Mucosa of descending colon (tissue), 3 donors: ENCODE results near the gene MELTF. TPM values are rescaled to one million over a fixed set of nuclear protein-coding genes. Genes with fewer than 3 reads are reported as not detected.

Source experiments
- ATAC-seq: fragments of 200-7000 bp; cut with Tn5 transposase; one replicate; pipeline ENCODE4 v1.9.1; 2020; ENCODE audit warnings: mild to moderate bottlenecking, moderate library complexity
- DNase-seq, 3 donors: peaks; one replicate each; pipeline ENCODE4 v3.0.0-alpha.2; 2020
- H3K36me3 ChIP-seq: fragments of 200-600 bp; one replicate; pipeline ENCODE4 v1.8.0; 2021; ENCODE audit warnings: low read depth, mild to moderate bottlenecking
- H3K4me1 ChIP-seq: fragments of 200-600 bp; one replicate; pipeline ENCODE4 v1.8.0; 2021; ENCODE audit warnings: low read depth, mild to moderate bottlenecking
- H3K4me3 ChIP-seq: fragments of 200-600 bp; one replicate; pipeline ENCODE4 v1.8.0; 2021; ENCODE audit warnings: mild to moderate bottlenecking
- H3K9me3 ChIP-seq: fragments of 200-600 bp; one replicate; pipeline ENCODE4 v1.8.0; 2021; ENCODE audit warnings: mild to moderate bottlenecking
- intact Hi-C, 2 donors: fragments of 100-400 bp; cut with DNase I in 1 of 2; cut with micrococcal nuclease in 1 of 2; formaldehyde crosslinking; loops; one replicate each; pipeline versions ENCODE4 v1.11.0 to v1.11.1; 2022; cut with DNase I, micrococcal nuclease
- total RNA-seq, 3 donors: library from RNA; stranded (reverse); fragmentation: NEBNext Ultra II Directional in 2 of 3; extraction: Animal tissue kit (Norgen Biotek cat#: 25700) in 2 of 3; gene quantifications; one replicate each; pipeline versions ENCODE4 v1.2.1 to v1.2.4, GENCODE V29; 2021 to 2023
- TF ChIP-seq, protein P1 (sequence below): fragments of 200-600 bp; IDR thresholded peaks from one replicate; pipeline ENCODE4 v1.8.0; 2022; ENCODE audit warnings: antibody characterized with exemption, mild to moderate bottlenecking
- donor health status: DM: no; HTN: no; CAD: no; lungs with moderate emphysema.
- donor health status: DM: no; HTN: no; CAD: no.
- donor health status: DM: no; HTN: yes; CAD: no.

The MELTF gene
- total RNA-seq, 3 donors from 2014 or later = 8.4 to 17.3 (median 10.7) TPM

DNA sequence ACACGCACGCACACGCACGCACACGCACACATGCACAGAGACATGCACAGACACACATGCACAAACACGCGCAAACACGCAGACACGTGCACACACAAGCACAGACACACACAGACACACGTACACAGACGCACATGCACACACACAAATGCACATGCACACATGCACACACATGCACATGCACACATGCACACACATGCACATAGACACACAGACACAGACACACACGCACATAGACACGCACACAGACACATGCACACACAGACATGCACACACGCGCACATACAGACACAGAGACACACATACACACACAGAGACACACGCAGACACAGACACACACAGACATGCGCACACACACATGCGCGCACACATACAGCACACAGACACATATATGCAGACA is 34.6 kb downstream of the MELTF start:
- Histone ChIP-seq H3K4me3 (no peak overlapping the region), H3K4me1 (no peaks in the 10 kb centered on the region), H3K36me3 (no peaks in the 10 kb centered on the region), H3K9me3 (no peaks in the 10 kb centered on the region)
- DNase-seq = no peak
- no peak for ATAC-seq
- intact Hi-C loops = no loop called here
- TF ChIP-seq, protein P1, sequence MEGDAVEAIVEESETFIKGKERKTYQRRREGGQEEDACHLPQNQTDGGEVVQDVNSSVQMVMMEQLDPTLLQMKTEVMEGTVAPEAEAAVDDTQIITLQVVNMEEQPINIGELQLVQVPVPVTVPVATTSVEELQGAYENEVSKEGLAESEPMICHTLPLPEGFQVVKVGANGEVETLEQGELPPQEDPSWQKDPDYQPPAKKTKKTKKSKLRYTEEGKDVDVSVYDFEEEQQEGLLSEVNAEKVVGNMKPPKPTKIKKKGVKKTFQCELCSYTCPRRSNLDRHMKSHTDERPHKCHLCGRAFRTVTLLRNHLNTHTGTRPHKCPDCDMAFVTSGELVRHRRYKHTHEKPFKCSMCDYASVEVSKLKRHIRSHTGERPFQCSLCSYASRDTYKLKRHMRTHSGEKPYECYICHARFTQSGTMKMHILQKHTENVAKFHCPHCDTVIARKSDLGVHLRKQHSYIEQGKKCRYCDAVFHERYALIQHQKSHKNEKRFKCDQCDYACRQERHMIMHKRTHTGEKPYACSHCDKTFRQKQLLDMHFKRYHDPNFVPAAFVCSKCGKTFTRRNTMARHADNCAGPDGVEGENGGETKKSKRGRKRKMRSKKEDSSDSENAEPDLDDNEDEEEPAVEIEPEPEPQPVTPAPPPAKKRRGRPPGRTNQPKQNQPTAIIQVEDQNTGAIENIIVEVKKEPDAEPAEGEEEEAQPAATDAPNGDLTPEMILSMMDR = no peak

DNA sequence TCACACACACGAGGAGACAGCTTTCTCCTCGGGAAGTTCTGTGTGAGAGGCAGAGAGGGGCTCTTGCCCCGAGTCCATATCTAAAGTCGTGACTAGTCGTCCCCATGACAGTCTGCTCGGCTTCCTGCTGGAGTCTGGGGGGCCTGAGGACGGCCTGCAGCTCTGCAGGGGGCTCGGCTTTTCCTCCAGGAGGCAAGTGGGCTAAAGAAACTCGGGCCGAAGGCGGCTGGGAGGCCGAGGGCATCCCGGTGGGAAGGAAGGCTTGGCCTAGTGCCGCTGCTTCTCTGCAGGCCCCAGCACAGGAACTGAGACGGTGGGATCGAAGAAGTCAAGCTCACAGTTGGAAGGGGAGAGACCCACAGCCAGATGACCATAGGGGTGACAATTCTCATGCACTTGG is 35.6 kb downstream of the MELTF start:
- TF ChIP-seq, protein P1 = no peak
- intact Hi-C loops = no loop called here
- ATAC-seq = no peak
- peak in 1 of 3 donors; percentile 8 for DNase-seq
- H3K4me3 ChIP-seq = no peak overlapping the region
- H3K9me3 ChIP-seq = no peaks in the 10 kb centered on the region
- H3K4me1 ChIP-seq = no peaks in the 10 kb centered on the region
- H3K36me3 ChIP-seq = no peaks in the 10 kb centered on the region

DNA sequence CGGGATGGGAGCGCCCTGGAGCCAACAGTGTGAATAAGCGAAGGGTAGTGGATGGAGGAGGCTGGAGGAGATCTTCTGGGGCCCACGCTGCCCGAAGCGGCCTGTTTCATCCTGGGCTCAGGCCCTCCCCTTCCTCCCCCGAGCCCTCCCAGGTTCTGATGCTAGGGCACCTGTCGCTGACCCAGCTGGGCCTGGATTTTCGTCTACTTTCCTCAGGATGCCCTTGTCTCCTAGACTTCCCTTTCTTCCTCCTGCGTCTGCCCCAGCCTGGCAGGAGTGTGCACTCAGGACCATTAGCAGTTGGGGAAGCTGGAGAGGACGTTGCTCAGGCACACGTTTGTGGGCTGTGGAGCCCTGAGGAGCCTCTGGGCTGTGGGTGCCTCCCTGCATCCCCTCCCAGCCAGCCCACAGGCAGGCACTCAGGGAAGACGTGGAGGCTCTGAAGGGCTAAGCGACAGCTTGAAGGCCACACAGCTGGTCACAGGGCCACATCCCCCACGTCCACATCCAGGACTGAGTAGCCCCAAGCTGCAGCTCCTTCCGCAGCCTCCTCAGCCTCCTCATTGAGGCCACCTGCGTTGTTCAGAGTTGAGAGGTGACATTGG is 37.1 kb downstream of the MELTF start:
- ATAC-seq (no peak), DNase-seq (peak in 1 of 3 donors; percentile 10)
- Histone ChIP-seq H3K36me3 (no peaks in the 10 kb centered on the region), H3K4me1 (peaks cover 2% of the 10 kb centered on the region), H3K4me3 (no peak overlapping the region), H3K9me3 (no peaks in the 10 kb centered on the region)
- intact Hi-C loops = no loop called here
- TF ChIP-seq, protein P1 = no peak

DNA sequence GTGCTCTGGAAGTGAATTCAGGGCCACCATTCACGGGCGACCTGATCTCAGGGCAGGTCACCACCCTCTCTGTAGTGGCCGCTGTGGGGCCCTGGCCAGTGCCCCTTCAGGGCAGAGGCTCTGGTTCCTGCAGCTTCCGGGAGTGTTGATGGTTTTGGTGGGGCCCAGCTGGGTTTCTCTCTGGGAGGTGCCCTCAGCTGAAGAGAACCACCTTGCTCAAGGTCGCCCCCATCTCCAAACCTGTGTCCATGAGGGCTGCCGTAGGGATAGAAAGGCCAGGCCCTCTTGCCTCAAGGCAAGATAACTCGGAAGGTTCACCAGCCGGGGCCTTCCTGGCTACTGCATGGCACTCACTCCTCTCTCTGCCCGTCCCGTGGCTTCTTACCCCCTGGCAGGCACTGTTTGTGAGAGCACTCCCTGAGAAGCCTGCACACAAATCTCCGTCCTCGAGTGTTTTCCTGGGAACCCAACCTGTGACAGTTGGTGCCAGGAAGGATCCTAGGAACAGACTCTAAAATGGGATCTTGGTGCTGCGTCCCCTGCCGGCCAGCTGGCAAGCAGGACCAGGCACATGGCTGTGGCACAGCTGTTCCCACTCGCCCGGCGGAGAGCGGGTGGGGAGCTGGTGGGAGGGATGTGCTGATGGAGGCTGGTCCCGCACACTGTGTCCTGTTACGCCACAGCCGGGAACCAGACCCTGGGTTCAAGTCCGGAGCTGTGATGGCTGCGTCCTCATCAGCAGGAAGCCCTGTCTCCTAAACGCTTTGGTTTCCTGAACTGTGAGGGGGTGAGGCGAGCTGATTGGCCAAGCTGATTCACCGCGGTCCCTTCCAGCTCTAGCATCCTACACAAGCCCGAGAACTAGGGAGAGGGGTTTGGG is 37.8 kb downstream of the MELTF start:
- ATAC-seq = no peak
- peaks cover 2% of the 10 kb centered on the region for H3K4me1 ChIP-seq
- intact Hi-C loops = no loop called here
- peak in 1 of 3 donors; percentile 16 for DNase-seq
- TF ChIP-seq, protein P1 = no peak
- no peaks in the 10 kb centered on the region for H3K9me3 ChIP-seq
- H3K4me3 ChIP-seq = no peak overlapping the region
- H3K36me3 ChIP-seq = no peaks in the 10 kb centered on the region

DNA sequence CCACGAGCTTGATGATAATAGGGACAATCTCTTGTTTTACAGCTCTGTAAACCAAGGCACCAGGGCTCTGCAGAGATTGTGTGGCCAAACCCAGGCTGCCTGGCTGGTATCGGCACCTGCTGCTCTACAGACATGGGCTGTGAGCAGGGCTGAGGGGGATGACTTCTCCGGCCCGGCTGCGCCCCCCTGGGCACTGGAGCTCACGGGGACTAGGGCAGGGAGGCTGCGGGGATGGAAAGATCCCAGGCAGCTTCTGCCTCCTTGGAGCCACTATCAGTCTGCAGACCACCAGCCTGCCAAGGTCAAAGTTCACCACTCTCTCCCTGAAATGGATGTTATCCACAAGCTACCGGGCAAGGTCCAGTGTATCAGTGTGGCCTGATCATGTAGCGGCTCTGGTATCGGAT is 39.0 kb downstream of the MELTF start:
- Histone ChIP-seq H3K9me3 (no peaks in the 10 kb centered on the region), H3K36me3 (no peaks in the 10 kb centered on the region), H3K4me1 (peaks cover 2% of the 10 kb centered on the region), H3K4me3 (no peak overlapping the region)
- TF ChIP-seq, protein P1 = no peak
- no peak for ATAC-seq
- intact Hi-C loops = no loop called here
- DNase-seq = peak in 1 of 3 donors; percentile 18
